Common myeloid progenitor, CD34-positive (primary cell): ENCODE results near the gene RHOB.

Experiments used
- CTCF ChIA-PET: fragments of 350-600 bp; sonication (Branson Sonifier 250); formaldehyde crosslinking; loops from one replicate; lab custom pipeline; 2021; ENCODE audit warnings: antibody characterized with exemption; lab: Charles Lee
- POLR2A ChIA-PET: fragments of 350-600 bp; sonication (Branson Sonifier 250); formaldehyde crosslinking; loops from one replicate; lab custom pipeline; 2021; ENCODE audit warnings: antibody characterized with exemption; lab: Charles Lee
- DNase-seq, 3 donors: peaks; one replicate each; pipeline versions ENCODE4 v3.0.0 to v3.0.0-alpha.2; 2013
- H3K27ac ChIP-seq, 2 experiments: 1 replicate in 1 of 2; 2 replicates in 1 of 2; pipeline ENCODE4 v1.7.0; 2013; ENCODE audit warnings: inconsistent platforms in 2 of 2, low read length in 2 of 2, mild to moderate bottlenecking in 2 of 2, low read depth in 1 of 2, moderate library complexity in 1 of 2; ENCODE audit not compliant: severe bottlenecking in 2 of 2, insufficient read depth in 1 of 2, poor library complexity in 1 of 2
- H3K27me3 ChIP-seq, 5 experiments: replicated peaks in 2 of 5; 1 replicate in 3 of 5; 2 replicates in 2 of 5; pipeline versions ENCODE4 v1.6.1 to v1.7.0; 2013; ENCODE audit warnings: low read length in 4 of 5, mild to moderate bottlenecking in 2 of 5, moderate library complexity in 2 of 5, inconsistent platforms in 1 of 5; ENCODE audit not compliant: insufficient read depth in 5 of 5, control insufficient read depth in 4 of 5
- H3K36me3 ChIP-seq, 4 experiments: 1 replicate in 2 of 4; 2 replicates in 2 of 4; pipeline versions ENCODE4 v1.6.1 to v1.7.0; 2013; ENCODE audit warnings: low read length in 3 of 4, control low read depth in 1 of 4, mild to moderate bottlenecking in 1 of 4; ENCODE audit not compliant: control insufficient read depth in 4 of 4, insufficient read depth in 4 of 4
- H3K4me1 ChIP-seq, 4 experiments: 1 replicate in 3 of 4; 2 replicates in 1 of 4; pipeline versions ENCODE4 v1.6.1 to v1.7.1; 2013; ENCODE audit warnings: low read length in 3 of 4, mild to moderate bottlenecking in 3 of 4, control low read depth in 1 of 4, inconsistent platforms in 1 of 4, moderate library complexity in 1 of 4; ENCODE audit not compliant: control insufficient read depth in 4 of 4, insufficient read depth in 4 of 4; ENCODE audit errors: control extremely low read depth in 1 of 4
- H3K4me3 ChIP-seq, 7 experiments: 1 replicate in 4 of 7; 2 replicates in 3 of 7; pipeline versions ENCODE4 v1.5.1 to v1.7.0; 2013; ENCODE audit warnings: mild to moderate bottlenecking in 7 of 7, low read length in 6 of 7, moderate library complexity in 6 of 7, inconsistent platforms in 2 of 7, low read depth in 2 of 7, control low read depth in 1 of 7; ENCODE audit not compliant: insufficient read depth in 4 of 7, control insufficient read depth in 1 of 7; ENCODE audit errors: extremely low read depth in 1 of 7
- H3K9me3 ChIP-seq, 5 experiments: 1 replicate in 4 of 5; 2 replicates in 1 of 5; pipeline versions ENCODE4 v1.6.1 to v1.7.1; 2013; ENCODE audit warnings: low read length in 4 of 5, mild to moderate bottlenecking in 2 of 5, inconsistent platforms in 1 of 5, low read depth in 1 of 5, moderate library complexity in 1 of 5; ENCODE audit not compliant: control insufficient read depth in 4 of 5, insufficient read depth in 2 of 5; ENCODE audit errors: control extremely low read depth in 1 of 5
- WGBS: methylation state at CpG from one replicate; pipeline ENCODE4 v1.1.5; 2013; ENCODE audit not compliant: insufficient coverage; 5-methylcytosine and 5-hydroxymethylcytosine counted together

The RHOB gene

DNA sequence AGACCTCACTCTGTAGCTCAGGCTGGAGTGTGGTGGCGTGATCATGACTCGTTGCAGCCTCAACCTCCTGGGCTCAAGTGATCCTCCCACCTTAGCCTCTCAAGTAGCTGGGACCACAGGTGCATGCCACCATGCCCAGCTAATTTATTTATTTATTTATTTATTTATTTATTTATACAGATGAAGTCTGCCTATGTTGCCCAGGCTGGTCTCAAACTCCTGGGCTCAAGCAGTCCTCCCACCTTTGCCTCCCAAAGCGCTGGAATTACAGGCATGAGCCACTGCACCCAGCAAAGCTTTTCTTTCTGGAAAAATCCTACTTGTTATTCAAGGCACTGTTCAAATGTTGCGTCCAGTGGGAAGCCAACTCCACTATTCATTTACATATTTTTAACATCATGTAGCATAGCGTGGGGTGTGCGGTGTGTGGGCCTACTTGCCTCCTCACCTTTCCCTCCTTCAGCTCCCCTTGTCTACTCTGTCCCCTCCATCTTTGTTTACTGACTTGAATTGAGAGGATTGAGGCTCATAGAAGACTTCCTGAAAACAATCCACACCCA is 6.8 kb upstream of the RHOB start:
- WGBS, result 93% methylated on average over 3 of the region's 6 CpGs
- Histone ChIP-seq H3K27ac (no peak overlapping the region), H3K4me1 (peaks cover 2 to 16% (median 8%) of the 10 kb centered on the region in 4 experiments), H3K4me3 (no peak overlapping the region), H3K9me3 (no peaks in the 10 kb centered on the region), H3K27me3 (peaks cover 2 to 7% (median 6%) of the 10 kb centered on the region in 5 experiments), H3K36me3 (no peaks in the 10 kb centered on the region)
- ChIA-PET POLR2A (no interaction called here), CTCF (interaction anchor here (0.6 to 6.9 kb wide), 21 partner anchors 9 to 221 kb away, joined by 3 to 113 read pairs (median 6); partner anchors contain the start of gene HS1BP3)
- no peak for DNase-seq

GRCh38 chr2:20443276-20443920 is 3.5 kb upstream of the RHOB start:
- ChIA-PET CTCF (interaction anchor here (0.8 to 2.5 kb wide), 10 partner anchors 9 to 205 kb away, joined by 3 to 44 read pairs (median 4); no protein-coding TSS in a partner anchor), POLR2A (interaction anchor here (1.2 kb wide), 1 partner anchor 205 kb away, joined by 3 read pairs; no protein-coding TSS in a partner anchor)
- Histone ChIP-seq H3K27ac (no peak overlapping the region), H3K4me1 (peaks cover 2 to 35% (median 24%) of the 10 kb centered on the region in 4 experiments), H3K4me3 (no peak overlapping the region), H3K9me3 (no peaks in the 10 kb centered on the region), H3K27me3 (peaks cover 7 to 25% (median 13%) of the 10 kb centered on the region in 5 experiments), H3K36me3 (no peaks in the 10 kb centered on the region)
- WGBS, result 100% methylated on average over 4 of the region's 6 CpGs
- DNase-seq, result peak; percentile 49 to 72 (median 64)

DNA sequence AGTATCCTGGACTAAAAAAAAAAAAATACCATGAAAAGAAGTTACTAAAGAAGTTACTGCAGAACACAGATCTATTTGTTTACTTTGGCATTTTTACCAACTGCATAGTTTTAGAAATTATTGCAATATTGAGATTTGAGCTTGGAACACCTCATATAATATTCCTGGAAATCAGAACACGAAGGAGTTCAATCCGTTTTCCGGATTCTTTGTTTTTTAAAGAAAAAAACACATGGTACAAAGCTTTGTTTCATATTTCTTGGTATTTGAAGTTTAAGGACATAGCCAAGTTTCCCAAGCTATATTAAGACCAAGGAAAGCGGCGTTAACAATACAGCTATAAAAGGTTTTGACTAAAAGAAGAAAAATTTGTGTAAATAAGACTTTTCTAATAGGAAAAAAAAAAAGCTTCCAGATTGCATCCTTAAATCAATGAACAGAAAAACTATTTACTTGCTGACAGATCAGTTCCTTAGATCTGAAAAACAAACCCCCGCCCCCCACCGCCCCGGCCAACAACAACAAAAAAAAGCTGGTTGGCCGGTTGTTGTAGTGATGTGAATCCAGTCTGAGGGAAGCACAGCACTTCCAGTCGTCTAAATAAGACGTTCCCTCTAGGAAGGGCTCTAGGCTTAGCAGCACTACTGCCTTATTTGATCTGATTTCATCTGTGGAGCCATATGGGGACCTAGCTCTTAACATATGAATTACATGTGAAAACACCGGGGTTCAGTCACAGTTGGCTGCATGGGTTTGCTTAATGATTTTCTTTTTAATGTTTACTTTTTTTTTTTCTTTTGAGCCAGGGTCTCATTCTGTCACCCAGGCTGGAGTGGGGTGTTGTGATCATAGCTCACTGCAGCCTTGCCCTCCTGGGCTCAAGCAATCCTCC is 2.5 kb upstream of the RHOB start:
- H3K36me3 ChIP-seq, result no peaks in the 10 kb centered on the region
- peaks cover 0 to 26% (median 22%) of the 10 kb centered on the region in 4 experiments for H3K4me1 ChIP-seq
- ChIA-PET CTCF (interaction anchor here (0.7 to 2.5 kb wide), 21 partner anchors 8 to 204 kb away, joined by 3 to 44 read pairs (median 4); no protein-coding TSS in a partner anchor), POLR2A (interaction anchor here (1.2 kb wide), 1 partner anchor 204 kb away, joined by 3 read pairs; no protein-coding TSS in a partner anchor)
- H3K27me3 ChIP-seq, result peaks cover 7 to 30% (median 13%) of the 10 kb centered on the region in 5 experiments
- WGBS, result 84% methylated on average over 6 of the region's 12 CpGs
- no peak for DNase-seq
- H3K9me3 ChIP-seq, result no peaks in the 10 kb centered on the region
- no peak overlapping the region for H3K4me3 ChIP-seq
- H3K27ac ChIP-seq, result no peak overlapping the region

DNA sequence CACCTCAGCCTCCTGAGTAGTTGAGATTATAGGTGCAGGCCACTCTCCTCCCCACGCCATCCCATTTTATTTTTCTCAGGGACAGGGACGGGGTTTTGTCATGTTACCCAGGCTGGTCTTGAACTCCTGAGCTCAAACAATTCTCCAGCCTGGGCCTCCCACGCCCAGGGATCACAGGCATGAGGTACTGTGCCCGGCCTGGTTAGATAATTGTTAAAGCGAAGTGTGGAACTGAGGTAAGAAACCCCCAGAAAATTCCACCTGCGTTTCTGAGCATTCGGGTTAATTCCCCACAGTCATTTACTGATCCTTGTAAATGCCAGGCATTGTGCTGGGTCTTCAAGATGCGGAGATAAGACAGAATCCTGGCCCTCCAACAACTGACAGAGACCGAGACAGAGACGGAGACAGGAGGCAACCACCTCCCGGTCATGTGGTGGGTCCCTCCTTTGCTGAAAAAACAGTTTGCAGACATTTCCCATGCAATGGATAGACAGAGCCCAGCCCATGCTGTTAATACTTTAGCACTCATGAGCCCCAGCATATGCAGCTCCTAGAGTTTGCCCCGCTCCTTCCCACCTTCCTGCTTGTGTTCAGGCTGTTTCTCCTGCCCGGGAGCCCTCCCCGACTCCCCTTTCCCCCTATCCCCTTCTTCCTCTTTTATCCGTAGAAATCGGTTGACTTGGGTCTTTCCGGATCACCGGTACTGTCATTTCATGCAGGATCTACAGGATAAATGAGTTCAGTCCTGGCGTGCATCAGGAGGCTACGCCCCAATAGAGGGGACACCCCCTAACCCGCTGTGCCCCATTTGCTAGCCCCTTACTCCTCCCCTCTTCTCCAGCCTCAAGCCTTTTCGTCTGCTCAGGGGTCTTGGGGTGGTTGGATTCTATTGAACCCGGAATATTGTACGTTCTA is 1.6 kb upstream of the RHOB start:
- no peaks in the 10 kb centered on the region for H3K36me3 ChIP-seq
- POLR2A ChIA-PET, result interaction anchor here (0.7 to 1.7 kb wide), 2 partner anchors 8 to 204 kb away, joined by 3 to 8 read pairs; no protein-coding TSS in a partner anchor
- 73% methylated on average over 14 of the region's 24 CpGs for WGBS
- H3K9me3 ChIP-seq, result no peaks in the 10 kb centered on the region
- H3K27ac ChIP-seq, result no peak overlapping the region
- H3K4me1 ChIP-seq, result peaks cover 0 to 21% (median 17%) of the 10 kb centered on the region in 4 experiments
- H3K27me3 ChIP-seq, result peaks cover 7 to 30% (median 19%) of the 10 kb centered on the region in 5 experiments
- CTCF ChIA-PET, result interaction anchor here (0.7 to 2.5 kb wide), 14 partner anchors 11 to 207 kb away, joined by 3 to 44 read pairs (median 4); no protein-coding TSS in a partner anchor
- no peak for DNase-seq
- no peak overlapping the region for H3K4me3 ChIP-seq

DNA sequence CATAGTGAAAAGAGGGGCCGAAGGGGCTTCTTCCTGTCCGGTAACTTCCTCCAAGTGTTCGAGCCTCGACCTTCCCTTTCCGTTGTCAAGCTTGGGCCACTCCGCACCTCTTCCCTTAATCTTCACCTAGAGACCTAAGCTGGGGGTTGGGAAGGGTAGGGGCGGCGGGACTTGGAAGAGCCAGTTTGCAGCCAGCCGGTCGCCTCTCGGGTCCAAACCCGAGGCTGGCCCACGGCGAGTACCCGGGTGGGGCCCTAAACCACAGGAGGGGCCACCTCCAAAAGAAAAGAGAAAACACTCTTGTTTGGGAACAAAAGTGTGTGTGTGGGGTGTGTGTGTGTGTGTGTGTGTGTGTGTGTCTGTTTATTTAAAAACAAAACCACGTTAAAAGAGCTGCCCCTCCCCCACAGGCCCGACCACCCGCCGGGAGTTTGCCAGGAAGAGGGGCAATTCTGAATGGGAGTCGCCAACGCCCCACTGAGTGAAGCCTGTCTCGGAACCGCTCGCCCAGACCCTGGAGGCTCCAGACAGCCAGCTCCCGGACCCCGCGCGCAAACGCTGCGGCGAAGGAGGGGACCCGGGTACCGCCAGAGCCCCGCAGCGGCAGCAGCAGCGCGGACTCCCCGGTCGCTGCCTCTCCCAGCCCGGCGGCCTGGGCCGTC is 488 bp upstream of the RHOB start:
- Histone ChIP-seq H3K4me3 (peak overlapping the region; percentile 57 to 93 (median 71)), H3K27ac (no peak overlapping the region), H3K4me1 (peaks cover 0 to 21% (median 17%) of the 10 kb centered on the region in 4 experiments), H3K27me3 (peaks cover 7 to 30% (median 27%) of the 10 kb centered on the region in 5 experiments), H3K9me3 (no peaks in the 10 kb centered on the region), H3K36me3 (no peaks in the 10 kb centered on the region)
- no peak for DNase-seq
- under 1% methylated on average over 23 of the region's 42 CpGs for whole genome bisulfite sequencing
- ChIA-PET POLR2A (interaction anchor here (0.6 to 1.8 kb wide), 11 partner anchors 9 to 203 kb away, joined by 3 to 11 read pairs (median 4); no protein-coding TSS in a partner anchor), CTCF (interaction anchor here (0.7 to 3.1 kb wide), 19 partner anchors 9 to 229 kb away, joined by 3 to 21 read pairs (median 4); partner anchors contain the start of gene HS1BP3)
